ENCODE results near the gene SLC40A1.

SLC40A1 gene

GRCh38 chr2:189511210-189511959, 69.2 kb downstream of the SLC40A1 start:
- no peak for DNase-seq
